OCI-LY3 (cell line): ENCODE measurements around the gene URI1.

Experiments
- CTCF ChIP-seq: fragments of 200-600, 300-600 bp; sonication (generic); IDR thresholded peaks from 2 replicates; pipeline ENCODE4 v1.5.1; 2014; ENCODE audit warnings: antibody characterized with exemption, low read length, low read depth
- EZH2phosphoT487 ChIP-seq: fragments of 200-600 bp; shearing (Covaris generic); IDR thresholded peaks from 2 replicates; pipeline ENCODE4 v1.6.1; 2018; ENCODE audit warnings: antibody characterized with exemption, mixed run types, low read depth

- TF ChIP-seq CTCF (no peak), EZH2phosphoT487 (no peak)
Observed at GRCh38 chr19:29961311-29961710, 19.3 kb downstream of the URI1 start.
